ENCODE results near the gene S1PR2.
"Not testable (repeated sequence)": the region's sequence is repeated elsewhere in the genome, so short reads cannot be mapped to it uniquely, and the experiment has no call there.

Gene S1PR2

GRCh38 chr19:10252707-10253106 lies 21.6 kb upstream of the S1PR2 start:
- Histone ChIP-seq H3K4me3 (ENCODE audit: low read length in 2 of 2) (peak overlapping the region; percentile 98), H3K4me1 (ENCODE audit: control insufficient read depth, insufficient read depth, low read length) (peaks cover 12% of the 10 kb centered on the region), H3K36me3 (ENCODE audit: control insufficient read depth in 2 of 2, insufficient read depth in 2 of 2, low read length in 2 of 2) (peaks cover 25 to 28% of the 10 kb centered on the region in 2 donors), H3K27ac (ENCODE audit: low read length) (peak overlapping the region; percentile 71), H3K9me3 (ENCODE audit: control insufficient read depth in 2 of 2, low read length in 2 of 2) (no peaks in the 10 kb centered on the region), H3K27me3 (ENCODE audit: control insufficient read depth in 1 of 2, insufficient read depth in 2 of 2, low read length in 2 of 2) (no peaks in the 10 kb centered on the region), H3K9ac (ENCODE audit: low read length in 2 of 2) (peak overlapping the region; percentile 85 to 94)

DNA sequence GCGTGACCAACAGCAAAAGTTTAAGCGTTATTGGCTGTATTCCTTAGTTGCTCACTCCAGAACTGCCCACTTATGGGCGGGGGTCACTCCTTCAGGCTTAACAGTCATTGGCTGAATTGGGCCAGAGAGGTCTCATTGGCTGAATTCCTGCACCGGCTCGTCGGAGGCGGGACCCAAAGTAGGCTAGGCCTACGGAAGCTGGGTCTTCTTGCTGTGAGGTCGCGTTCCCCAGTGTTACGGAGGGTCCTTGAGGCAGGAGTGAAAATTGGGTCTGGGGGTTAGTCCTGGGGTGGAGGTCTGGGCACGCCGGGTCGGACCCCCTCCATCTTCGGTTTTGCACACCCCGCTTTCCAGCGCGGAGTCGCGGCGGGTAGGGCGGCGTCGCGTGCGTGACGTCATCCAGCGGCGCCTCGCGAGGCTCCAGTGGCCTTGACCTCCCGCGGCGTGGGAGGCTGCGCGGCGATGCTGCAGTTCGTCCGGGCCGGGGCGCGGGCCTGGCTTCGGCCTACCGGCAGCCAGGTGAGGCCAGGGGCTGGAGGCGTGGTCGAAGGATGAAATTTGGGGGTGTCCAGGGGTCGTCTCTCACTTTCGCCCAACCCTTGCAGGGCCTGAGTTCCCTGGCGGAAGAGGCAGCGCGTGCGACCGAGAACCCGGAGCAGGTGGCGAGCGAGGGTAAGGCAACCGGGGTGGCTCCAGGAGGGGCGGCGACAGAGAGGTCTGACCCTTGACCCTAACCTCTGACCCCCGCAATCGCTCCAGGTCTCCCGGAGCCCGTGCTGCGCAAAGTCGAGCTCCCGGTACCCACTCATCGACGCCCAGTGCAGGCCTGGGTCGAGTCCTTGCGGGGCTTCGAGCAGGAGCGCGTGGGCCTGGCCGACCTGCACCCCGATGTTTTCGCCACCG lies 20.9 kb upstream of the S1PR2 start, which contains the start of gene MRPL4:
Gene MRPL4 (plus strand): TSS at position 423 of the 903 bp plus-strand sequence. CDS start 40 bp downstream, at position 463.
- Histone ChIP-seq H3K9me3 (ENCODE audit: control insufficient read depth in 2 of 2, low read length in 2 of 2) (no peaks in the 10 kb centered on the region), H3K4me1 (ENCODE audit: control insufficient read depth, insufficient read depth, low read length) (peaks cover 12% of the 10 kb centered on the region), H3K27ac (ENCODE audit: low read length) (peak within 1 kb of the TSS; percentile 71), H3K4me3 (ENCODE audit: low read length in 2 of 2) (peak within 1 kb of the TSS; percentile 98), H3K27me3 (ENCODE audit: control insufficient read depth in 1 of 2, insufficient read depth in 2 of 2, low read length in 2 of 2) (no peaks in the 10 kb centered on the region), H3K36me3 (ENCODE audit: control insufficient read depth in 2 of 2, insufficient read depth in 2 of 2, low read length in 2 of 2) (peaks cover 18 to 21% of the 10 kb centered on the region in 2 donors), H3K9ac (ENCODE audit: low read length in 2 of 2) (peak within 1 kb of the TSS; percentile 85 to 94)

DNA sequence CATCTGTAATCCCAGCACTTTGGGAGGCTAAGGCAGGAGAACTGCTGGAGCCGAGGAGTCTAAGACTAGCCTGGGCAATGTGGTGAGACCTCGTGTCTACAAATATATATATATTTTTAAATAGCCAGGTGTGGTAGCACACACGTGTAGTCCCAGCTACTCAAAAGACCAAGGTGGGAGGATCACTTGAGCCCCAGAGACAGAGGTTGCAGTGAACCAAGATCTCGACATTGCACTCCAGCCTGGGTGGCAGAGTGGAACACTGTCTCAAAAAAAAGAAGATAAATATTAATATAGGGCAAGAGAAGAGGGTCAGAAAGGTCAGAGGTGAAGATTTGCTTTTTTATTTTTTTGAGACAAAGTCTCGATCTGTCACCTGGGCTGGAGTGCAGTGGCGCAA lies 15.4 kb upstream of the S1PR2 start:
- Histone ChIP-seq H3K27me3 (ENCODE audit: control insufficient read depth in 1 of 2, insufficient read depth in 2 of 2, low read length in 2 of 2) (no peaks in the 10 kb centered on the region), H3K27ac (ENCODE audit: low read length) (no peak overlapping the region), H3K9ac (ENCODE audit: low read length in 2 of 2) (no peak overlapping the region), H3K9me3 (ENCODE audit: control insufficient read depth in 2 of 2, low read length in 2 of 2) (no peaks in the 10 kb centered on the region), H3K36me3 (ENCODE audit: control insufficient read depth in 2 of 2, insufficient read depth in 2 of 2, low read length in 2 of 2) (no peaks in the 10 kb centered on the region), H3K4me1 (ENCODE audit: control insufficient read depth, insufficient read depth, low read length) (peaks cover 2% of the 10 kb centered on the region), H3K4me3 (ENCODE audit: low read length in 2 of 2) (no peak overlapping the region)

DNA sequence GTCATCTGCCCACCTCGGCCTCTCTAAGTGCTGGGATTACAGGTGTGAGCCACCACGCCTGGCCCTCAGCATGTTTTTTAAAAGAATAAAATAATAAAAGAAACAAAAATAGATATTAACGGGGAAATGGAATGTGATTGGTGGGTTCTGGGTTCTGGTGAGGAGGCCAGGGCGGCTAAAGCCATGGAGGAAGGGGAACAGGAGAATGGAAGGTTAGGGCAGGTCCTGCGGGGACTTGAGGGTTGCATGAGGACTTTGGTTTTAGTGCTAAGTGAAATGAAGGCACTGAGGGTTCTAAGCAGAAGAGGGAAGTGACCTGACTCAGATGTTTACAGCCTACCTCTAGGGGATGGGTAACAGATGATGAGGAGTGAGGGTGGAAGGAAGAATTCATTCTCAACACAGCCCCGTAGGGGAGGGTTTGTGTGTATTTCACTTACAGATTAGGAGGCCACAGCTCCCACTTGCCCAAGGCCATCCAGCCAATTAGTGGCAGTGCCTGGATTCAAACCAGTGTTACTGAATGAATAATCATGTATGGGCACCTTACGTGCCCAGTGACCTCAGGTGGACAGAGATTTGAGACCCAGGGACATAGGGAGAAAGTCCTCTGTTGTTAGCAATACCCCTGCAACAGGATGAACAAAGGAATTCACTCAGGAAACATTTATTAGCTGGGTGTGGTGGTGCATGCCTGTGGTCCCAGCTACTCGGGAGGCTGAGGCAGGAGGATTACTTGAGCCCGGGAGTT lies 14.2 kb upstream of the S1PR2 start:
- peaks cover 2% of the 10 kb centered on the region for H3K4me1 ChIP-seq (ENCODE audit: control insufficient read depth, insufficient read depth, low read length)
- no peaks in the 10 kb centered on the region for H3K27me3 ChIP-seq (ENCODE audit: control insufficient read depth in 1 of 2, insufficient read depth in 2 of 2, low read length in 2 of 2)
- H3K4me3 ChIP-seq (ENCODE audit: low read length in 2 of 2), result no peak overlapping the region
- no peaks in the 10 kb centered on the region for H3K36me3 ChIP-seq (ENCODE audit: control insufficient read depth in 2 of 2, insufficient read depth in 2 of 2, low read length in 2 of 2)
- H3K9ac ChIP-seq (ENCODE audit: low read length in 2 of 2), result no peak overlapping the region
- H3K27ac ChIP-seq (ENCODE audit: low read length), result no peak overlapping the region
- no peaks in the 10 kb centered on the region for H3K9me3 ChIP-seq (ENCODE audit: control insufficient read depth in 2 of 2, low read length in 2 of 2)

- Histone ChIP-seq H3K4me1 (ENCODE audit: control insufficient read depth, insufficient read depth, low read length) (no peaks in the 10 kb centered on the region), H3K9me3 (ENCODE audit: control insufficient read depth in 2 of 2, low read length in 2 of 2) (no peaks in the 10 kb centered on the region), H3K36me3 (ENCODE audit: control insufficient read depth in 2 of 2, insufficient read depth in 2 of 2, low read length in 2 of 2) (no peaks in the 10 kb centered on the region), H3K9ac (ENCODE audit: low read length in 2 of 2) (no peak overlapping the region), H3K4me3 (ENCODE audit: low read length in 2 of 2) (no peak overlapping the region), H3K27ac (ENCODE audit: low read length) (no peak overlapping the region), H3K27me3 (ENCODE audit: control insufficient read depth in 1 of 2, insufficient read depth in 2 of 2, low read length in 2 of 2) (no peaks in the 10 kb centered on the region)
Observed at GRCh38 chr19:10243606-10244005, 12.5 kb upstream of the S1PR2 start.

DNA sequence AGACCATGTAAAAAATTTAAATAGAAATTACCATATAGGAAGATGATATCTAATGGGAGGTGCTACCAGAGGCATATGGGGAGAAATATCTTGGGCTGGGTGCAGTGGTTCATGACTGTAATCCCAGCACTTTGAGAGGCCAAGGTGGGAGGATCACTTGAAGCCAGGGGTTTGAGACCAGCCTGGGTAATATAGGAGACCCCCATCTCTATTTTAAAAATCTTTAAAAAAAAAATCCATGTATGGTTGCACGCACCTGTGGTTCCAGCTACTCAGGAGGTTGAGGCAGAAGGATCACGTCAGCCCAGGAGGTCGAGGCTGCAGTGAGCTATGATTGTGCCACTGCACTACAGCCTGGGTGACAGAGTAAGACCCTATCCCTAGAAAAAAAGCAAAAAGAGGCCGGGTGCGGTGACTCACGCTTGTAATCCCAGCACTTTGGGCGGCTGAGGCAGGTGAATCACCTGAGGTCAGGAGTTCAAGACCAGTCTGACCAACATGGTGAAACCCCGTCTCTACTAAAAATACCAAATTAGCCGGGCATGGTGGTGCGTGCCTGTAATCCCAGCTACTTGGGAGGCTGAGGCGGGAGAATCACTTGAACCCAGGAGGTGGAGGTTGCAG lies 10.8 kb upstream of the S1PR2 start:
- H3K27ac ChIP-seq (ENCODE audit: low read length); H3K27me3 ChIP-seq (ENCODE audit: control insufficient read depth in 1 of 2, insufficient read depth in 2 of 2, low read length in 2 of 2); H3K9ac ChIP-seq (ENCODE audit: low read length in 2 of 2): not testable (repeated sequence)

DNA sequence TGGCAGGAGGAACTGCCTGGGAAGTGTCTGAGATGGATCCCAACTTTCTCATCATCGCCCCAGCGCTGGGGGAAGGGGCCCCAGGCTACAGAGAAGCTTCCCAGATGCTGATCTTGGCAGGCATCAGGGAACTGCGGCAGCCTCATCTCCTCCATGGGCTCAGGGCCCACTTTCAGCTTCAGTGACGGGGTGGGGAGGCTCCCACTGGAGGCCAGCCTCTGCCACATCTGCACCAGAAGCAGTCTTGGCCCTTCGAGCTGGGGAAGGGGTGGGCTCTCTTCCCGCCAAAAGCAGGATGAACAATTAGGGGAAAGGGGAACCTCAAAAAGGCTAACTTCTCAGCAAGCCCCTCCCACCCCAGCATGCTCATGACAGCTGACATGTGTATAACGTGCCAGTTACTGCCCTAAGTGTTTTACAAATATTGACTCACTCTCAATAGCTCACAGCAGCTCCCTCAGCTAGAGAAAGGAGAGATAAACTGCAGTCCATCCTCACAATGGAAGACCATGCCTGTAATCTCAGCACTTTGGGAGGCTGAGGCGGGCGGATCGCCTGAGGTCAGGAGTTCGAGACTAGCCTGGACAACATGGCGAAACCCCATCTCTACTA lies 7.1 kb upstream of the S1PR2 start:
- no peak overlapping the region for H3K27ac ChIP-seq (ENCODE audit: low read length)
- H3K9me3 ChIP-seq (ENCODE audit: control insufficient read depth in 2 of 2, low read length in 2 of 2), result no peaks in the 10 kb centered on the region
- no peaks in the 10 kb centered on the region for H3K27me3 ChIP-seq (ENCODE audit: control insufficient read depth in 1 of 2, insufficient read depth in 2 of 2, low read length in 2 of 2)
- no peak overlapping the region for H3K4me3 ChIP-seq (ENCODE audit: low read length in 2 of 2)
- H3K9ac ChIP-seq (ENCODE audit: low read length in 2 of 2), result no peak overlapping the region
- H3K4me1 ChIP-seq (ENCODE audit: control insufficient read depth, insufficient read depth, low read length), result peaks cover 6% of the 10 kb centered on the region
- no peaks in the 10 kb centered on the region for H3K36me3 ChIP-seq (ENCODE audit: control insufficient read depth in 2 of 2, insufficient read depth in 2 of 2, low read length in 2 of 2)

More for the DNA sequence above, 10.8 kb upstream of the S1PR2 start:
- not testable (repeated sequence) for H3K4me1 ChIP-seq (ENCODE audit: control insufficient read depth, insufficient read depth, low read length); H3K4me3 ChIP-seq (ENCODE audit: low read length in 2 of 2); H3K36me3 ChIP-seq (ENCODE audit: control insufficient read depth in 2 of 2, insufficient read depth in 2 of 2, low read length in 2 of 2); H3K9me3 ChIP-seq (ENCODE audit: control insufficient read depth in 2 of 2, low read length in 2 of 2)

GRCh38 chr19:10237702-10238101 lies 6.6 kb upstream of the S1PR2 start:
- H3K36me3 ChIP-seq (ENCODE audit: control insufficient read depth in 2 of 2, insufficient read depth in 2 of 2, low read length in 2 of 2), result no peaks in the 10 kb centered on the region
- H3K9ac ChIP-seq (ENCODE audit: low read length in 2 of 2), result no peak overlapping the region
- no peak overlapping the region for H3K27ac ChIP-seq (ENCODE audit: low read length)
- H3K4me3 ChIP-seq (ENCODE audit: low read length in 2 of 2), result no peak overlapping the region
- H3K4me1 ChIP-seq (ENCODE audit: control insufficient read depth, insufficient read depth, low read length), result peaks cover 6% of the 10 kb centered on the region
- no peaks in the 10 kb centered on the region for H3K27me3 ChIP-seq (ENCODE audit: control insufficient read depth in 1 of 2, insufficient read depth in 2 of 2, low read length in 2 of 2)
- H3K9me3 ChIP-seq (ENCODE audit: control insufficient read depth in 2 of 2, low read length in 2 of 2), result no peaks in the 10 kb centered on the region

GRCh38 chr19:10235409-10235808 lies 4.3 kb upstream of the S1PR2 start:
- not testable (repeated sequence) for H3K27me3 ChIP-seq (ENCODE audit: control insufficient read depth in 1 of 2, insufficient read depth in 2 of 2, low read length in 2 of 2); H3K36me3 ChIP-seq (ENCODE audit: control insufficient read depth in 2 of 2, insufficient read depth in 2 of 2, low read length in 2 of 2); H3K27ac ChIP-seq (ENCODE audit: low read length); H3K9me3 ChIP-seq (ENCODE audit: control insufficient read depth in 2 of 2, low read length in 2 of 2); H3K4me3 ChIP-seq (ENCODE audit: low read length in 2 of 2); H3K9ac ChIP-seq (ENCODE audit: low read length in 2 of 2)
- peaks cover 14% of the 10 kb centered on the region for H3K4me1 ChIP-seq (ENCODE audit: control insufficient read depth, insufficient read depth, low read length)

DNA sequence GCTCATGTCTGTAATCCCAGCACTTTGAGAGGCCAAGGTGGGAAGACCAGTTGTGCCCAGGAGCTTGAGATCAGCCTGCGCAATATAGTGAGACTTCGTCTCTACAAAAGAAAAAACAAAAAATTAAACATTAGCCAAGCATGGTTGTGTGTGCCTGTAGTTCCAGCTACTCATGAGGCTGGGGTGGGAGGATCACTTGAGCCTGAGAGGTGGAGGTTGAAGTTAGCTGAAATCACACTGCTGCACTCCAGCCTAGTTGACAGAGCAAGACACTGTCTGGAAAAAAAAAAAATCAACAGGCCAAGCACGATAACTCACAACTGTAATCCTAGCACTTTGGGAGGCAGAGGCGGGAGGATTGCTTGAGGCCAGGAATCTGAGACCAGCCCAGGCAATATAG lies 3.9 kb upstream of the S1PR2 start:
- Histone ChIP-seq H3K9me3 (ENCODE audit: control insufficient read depth in 2 of 2, low read length in 2 of 2) (no peaks in the 10 kb centered on the region), H3K27ac (ENCODE audit: low read length) (no peak overlapping the region), H3K4me1 (ENCODE audit: control insufficient read depth, insufficient read depth, low read length) (peaks cover 18% of the 10 kb centered on the region), H3K9ac (ENCODE audit: low read length in 2 of 2) (no peak overlapping the region), H3K36me3 (ENCODE audit: control insufficient read depth in 2 of 2, insufficient read depth in 2 of 2, low read length in 2 of 2) (no peaks in the 10 kb centered on the region), H3K4me3 (ENCODE audit: low read length in 2 of 2) (no peak overlapping the region), H3K27me3 (ENCODE audit: control insufficient read depth in 1 of 2, insufficient read depth in 2 of 2, low read length in 2 of 2) (no peaks in the 10 kb centered on the region)

Data from stomach smooth muscle (tissue), 2 donors.